Omental fat pad (tissue), 4 donors: ENCODE results near the gene PGAP1. TPM values are rescaled to one million over a fixed set of nuclear protein-coding genes. Genes with fewer than 3 reads are reported as not detected.
"Not testable (repeated sequence)": the region's sequence is repeated elsewhere in the genome, so short reads cannot be mapped to it uniquely, and the experiment has no call there.

Source experiments
- ATAC-seq: fragments of 150-250 bp; one replicate; pipeline ENCODE4 v1.9.1; 2016; ENCODE audit warnings: mild to moderate bottlenecking, moderate library complexity; ENCODE audit not compliant: low FRiP score
- DNase-seq: peaks from one replicate; pipeline ENCODE4 v3.0.0-alpha.2; 2019; ENCODE audit warnings: low spot score
- total RNA-seq, 4 donors: library from RNA; depleted of rRNA; stranded (reverse); fragments of >200 nt; gene quantifications; one replicate each; pipeline ENCODE4 v1.1.0, GENCODE V29; 2016
- TF ChIP-seq, protein P1 (sequence below), 3 donors: fragments of 450-650 bp; IDR thresholded peaks; one replicate each; pipeline ENCODE4 v1.5.1; 2016 to 2017; ENCODE audit warnings: antibody characterized with exemption in 3 of 3, mild to moderate bottlenecking in 3 of 3, moderate library complexity in 2 of 3

Gene PGAP1
- total RNA-seq, 4 donors from 2014 or later, result 7.9 to 87.5 (median 10.8) TPM

DNA sequence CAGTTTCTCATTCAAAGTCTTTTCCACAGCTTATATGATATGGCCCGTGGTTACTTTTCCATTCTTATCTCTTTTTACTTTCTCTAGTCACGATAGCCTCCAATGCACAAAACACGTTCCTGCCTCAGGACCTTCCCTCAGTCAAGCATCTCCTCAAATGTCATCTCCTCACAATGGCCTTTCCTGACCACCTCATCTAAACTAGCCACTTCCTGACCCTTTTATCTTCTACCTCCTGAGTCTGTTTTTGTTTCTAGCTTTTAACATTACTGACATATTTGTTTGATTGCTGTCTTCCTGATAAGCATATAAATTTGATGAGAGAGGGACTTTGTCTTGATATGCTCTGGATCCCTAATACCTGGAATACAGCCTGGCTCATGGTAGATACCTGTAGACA, 7.6 kb downstream of the PGAP1 start:
- ATAC-seq, result no peak
- TF ChIP-seq, protein P1, sequence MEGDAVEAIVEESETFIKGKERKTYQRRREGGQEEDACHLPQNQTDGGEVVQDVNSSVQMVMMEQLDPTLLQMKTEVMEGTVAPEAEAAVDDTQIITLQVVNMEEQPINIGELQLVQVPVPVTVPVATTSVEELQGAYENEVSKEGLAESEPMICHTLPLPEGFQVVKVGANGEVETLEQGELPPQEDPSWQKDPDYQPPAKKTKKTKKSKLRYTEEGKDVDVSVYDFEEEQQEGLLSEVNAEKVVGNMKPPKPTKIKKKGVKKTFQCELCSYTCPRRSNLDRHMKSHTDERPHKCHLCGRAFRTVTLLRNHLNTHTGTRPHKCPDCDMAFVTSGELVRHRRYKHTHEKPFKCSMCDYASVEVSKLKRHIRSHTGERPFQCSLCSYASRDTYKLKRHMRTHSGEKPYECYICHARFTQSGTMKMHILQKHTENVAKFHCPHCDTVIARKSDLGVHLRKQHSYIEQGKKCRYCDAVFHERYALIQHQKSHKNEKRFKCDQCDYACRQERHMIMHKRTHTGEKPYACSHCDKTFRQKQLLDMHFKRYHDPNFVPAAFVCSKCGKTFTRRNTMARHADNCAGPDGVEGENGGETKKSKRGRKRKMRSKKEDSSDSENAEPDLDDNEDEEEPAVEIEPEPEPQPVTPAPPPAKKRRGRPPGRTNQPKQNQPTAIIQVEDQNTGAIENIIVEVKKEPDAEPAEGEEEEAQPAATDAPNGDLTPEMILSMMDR (IDR thresholded peaks at IDR 0.05), result no peak
- no peak for DNase-seq

DNA sequence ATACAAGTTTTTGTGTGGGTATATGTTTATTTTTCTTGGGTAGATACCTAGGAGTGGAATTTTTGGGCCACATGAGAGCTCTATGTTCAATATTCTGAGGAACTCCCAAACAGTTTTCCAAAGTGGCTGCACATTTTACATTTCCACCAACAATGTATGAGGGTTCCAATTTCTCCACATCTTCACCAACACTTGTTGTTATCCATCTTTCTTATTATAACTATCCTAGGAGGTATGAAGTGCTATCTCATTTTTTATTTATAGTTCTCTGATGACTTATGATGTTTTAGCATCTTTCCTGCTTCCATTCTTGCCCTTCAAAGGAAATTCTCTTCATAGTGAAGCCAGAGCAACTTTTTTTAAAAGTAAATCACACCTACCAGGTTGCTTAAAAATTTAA, 8.7 kb downstream of the PGAP1 start:
- TF ChIP-seq, protein P1 (IDR thresholded peaks at IDR 0.05), result no peak
- DNase-seq (no peak), ATAC-seq (no peak)

DNA sequence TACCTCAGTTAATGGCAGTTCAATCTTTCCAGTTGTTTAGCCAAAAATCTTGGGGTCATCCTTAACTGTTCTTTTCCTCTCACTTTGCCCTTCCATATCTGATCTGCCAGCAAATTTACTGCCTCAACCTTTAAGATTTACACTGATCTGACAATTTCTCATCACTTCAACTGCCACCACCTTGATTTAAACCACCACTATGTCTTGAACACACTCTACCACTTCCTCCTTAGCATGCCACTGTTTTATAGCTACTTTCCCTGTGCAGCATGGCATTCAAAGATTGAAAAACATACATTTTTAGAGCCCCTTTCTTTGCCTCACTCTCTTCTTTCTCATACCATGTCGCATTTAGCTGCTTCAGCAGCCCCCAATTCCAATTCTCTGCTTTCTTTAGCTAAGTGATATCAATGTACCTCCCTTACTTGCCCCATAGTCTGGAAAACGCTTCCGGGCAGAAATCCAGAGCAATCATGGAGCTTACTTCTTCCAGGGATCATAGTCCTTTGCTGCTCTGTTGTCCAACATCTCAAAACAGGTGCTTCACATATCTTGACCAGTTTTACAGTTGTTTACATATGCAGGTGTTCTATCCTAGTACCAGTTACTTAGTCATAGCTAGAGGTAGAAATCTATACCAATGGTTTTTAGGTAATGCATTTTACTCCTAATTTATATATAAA, 10.9 kb downstream of the PGAP1 start:
- TF ChIP-seq, protein P1 (IDR thresholded peaks at IDR 0.05), result no peak
- DNase-seq (no peak), ATAC-seq (no peak)

DNA sequence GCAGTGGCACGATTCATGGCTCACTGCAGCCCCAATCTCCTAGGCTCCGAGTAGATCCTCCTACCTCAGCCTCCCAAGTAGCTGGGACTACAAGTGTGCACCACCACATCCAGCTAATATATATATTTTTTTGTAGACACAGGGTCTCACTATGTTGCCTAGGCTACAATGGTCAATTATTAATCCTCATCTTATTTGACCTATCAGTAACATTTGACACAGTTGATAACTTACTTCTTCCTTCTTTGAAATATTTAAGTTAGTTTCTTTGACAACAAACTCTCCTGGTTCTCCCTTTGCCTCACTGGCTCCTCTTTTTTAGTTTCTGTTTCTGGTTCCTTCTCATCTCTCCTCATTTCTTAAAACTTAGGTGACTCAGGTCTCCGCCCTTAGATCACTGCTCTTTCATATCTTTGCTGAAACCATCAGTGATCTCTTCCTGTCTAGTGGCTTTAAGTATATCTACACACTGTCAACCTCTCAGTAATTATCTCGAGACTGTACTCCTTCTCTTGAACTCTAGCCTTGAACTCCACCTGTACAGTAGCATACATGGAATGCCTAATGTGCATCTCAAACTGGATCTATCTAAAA, 11.5 kb downstream of the PGAP1 start:
- TF ChIP-seq, protein P1 (IDR thresholded peaks at IDR 0.05), result no peak
- DNase-seq (no peak), ATAC-seq (no peak)

DNA sequence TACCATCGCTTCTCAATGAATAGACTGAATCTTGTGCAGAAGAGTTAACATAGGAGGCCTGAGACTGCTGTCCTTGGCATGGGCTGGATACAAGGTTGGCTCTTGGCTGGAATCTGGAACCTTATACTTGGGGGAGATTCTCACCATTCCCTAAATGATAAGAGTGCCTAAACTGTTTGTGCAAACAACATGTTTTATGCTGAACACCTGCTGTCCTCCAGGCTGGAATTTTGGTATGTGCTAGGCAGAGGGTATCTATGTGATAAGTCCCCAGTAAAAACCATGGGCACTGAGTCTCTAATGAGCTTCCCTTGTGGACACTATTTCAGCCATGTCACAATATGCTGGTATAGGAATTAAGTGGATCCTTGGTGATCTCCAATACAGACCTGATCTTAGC, 12.8 kb downstream of the PGAP1 start:
- DNase-seq (no peak), ATAC-seq (no peak)
- TF ChIP-seq, protein P1 (IDR thresholded peaks at IDR 0.05), result no peak

DNA sequence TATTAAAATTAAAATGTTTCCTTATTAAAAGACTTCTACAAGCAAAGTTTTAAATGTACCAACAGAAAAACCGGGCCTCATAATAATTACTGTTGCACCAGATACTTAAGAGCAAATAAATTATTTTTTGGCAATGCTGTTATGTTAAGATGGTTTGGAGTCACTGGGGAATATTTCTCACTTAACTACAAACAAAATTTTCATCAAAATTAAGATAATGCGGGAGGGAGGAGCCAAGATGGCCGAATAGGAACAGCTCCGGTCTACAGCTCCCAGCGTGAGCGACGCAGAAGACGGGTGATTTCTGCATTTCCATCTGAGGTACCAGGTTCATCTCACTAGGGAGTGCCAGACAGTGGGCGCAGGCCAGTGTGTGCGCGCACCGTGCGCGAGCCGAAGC, 21.1 kb downstream of the PGAP1 start:
- not testable (repeated sequence) for DNase-seq, ATAC-seq

DNA sequence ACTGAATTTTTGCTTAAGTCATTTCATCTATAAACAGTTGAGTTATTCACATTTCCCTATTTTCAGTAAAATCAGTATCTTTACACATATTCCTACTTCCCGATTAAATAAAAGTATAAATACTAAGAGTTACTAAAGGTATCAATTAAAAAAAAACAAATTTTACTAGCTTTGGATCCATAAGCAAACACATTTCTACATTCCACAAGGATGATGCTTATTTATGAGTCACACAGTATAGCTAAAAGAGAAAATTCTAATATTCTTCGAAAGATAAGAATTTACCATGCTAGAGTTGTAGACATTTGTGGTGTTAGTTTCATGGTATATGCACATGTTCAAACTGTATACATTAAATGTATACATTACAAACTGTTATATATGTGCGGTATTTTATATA, 23.7 kb downstream of the PGAP1 start:
- ATAC-seq (no peak), DNase-seq (no peak)
- TF ChIP-seq, protein P1 (IDR thresholded peaks at IDR 0.05), result no peak
